CD4-positive, alpha-beta memory T cell (primary cell): Measurements from ENCODE around the gene IRAK1BP1. TPM values are rescaled to one million over a fixed set of nuclear protein-coding genes. Genes with fewer than 3 reads are reported as not detected.

ENCODE experiments used
- CTCF ChIA-PET: fragments of 350-600 bp; sonication (Branson Sonifier 250); formaldehyde crosslinking; loops from one replicate; lab custom pipeline; 2021; ENCODE audit warnings: inconsistent platforms; ENCODE audit not compliant: partially characterized antibody; lab: Charles Lee
- POLR2A ChIA-PET: fragments of 350-600 bp; sonication (Branson Sonifier 250); formaldehyde crosslinking; loops from one replicate; lab custom pipeline; 2021; ENCODE audit not compliant: partially characterized antibody; lab: Charles Lee
- DNase-seq, 5 donors: peaks; one replicate each; pipeline versions ENCODE4 v3.0.0 to v3.0.0-alpha.2; 2020 to 2022; ENCODE audit warnings: mixed read lengths in 1 of 5
- H3K27ac ChIP-seq: one replicate; pipeline ENCODE4 v1.7.0; 2013; ENCODE audit warnings: low read depth, low read length
- H3K27me3 ChIP-seq: 2 replicates; pipeline ENCODE4 v1.7.0; 2013; ENCODE audit warnings: mild to moderate bottlenecking, low read length, moderate library complexity; ENCODE audit not compliant: insufficient read depth
- H3K36me3 ChIP-seq: 2 replicates; pipeline ENCODE4 v1.7.0; 2013; ENCODE audit warnings: mild to moderate bottlenecking, low read length, moderate library complexity; ENCODE audit not compliant: insufficient read depth
- H3K4me1 ChIP-seq: 2 replicates; pipeline ENCODE4 v1.7.0; 2013; ENCODE audit warnings: mild to moderate bottlenecking, low read length, moderate library complexity; ENCODE audit not compliant: insufficient read depth
- H3K4me3 ChIP-seq, 2 donors: one replicate each; pipeline ENCODE4 v1.7.0; 2013; ENCODE audit warnings: low read length in 2 of 2, mild to moderate bottlenecking in 1 of 2
- H3K9me3 ChIP-seq, 2 donors: one replicate each; pipeline ENCODE4 v1.7.0; 2013; ENCODE audit warnings: low read length in 2 of 2, control low read depth in 1 of 2; ENCODE audit not compliant: control insufficient read depth in 1 of 2
- H3K27ac Mint-ChIP-seq, 7 donors: one replicate each; pipeline ENCODE4 v1.8.0; 2020 to 2021; ENCODE audit warnings: mixed read lengths in 7 of 7, mild to moderate bottlenecking in 6 of 7, inconsistent platforms in 3 of 7, moderate library complexity in 3 of 7
- H3K27me3 Mint-ChIP-seq, 2 donors: one replicate each; pipeline ENCODE4 v1.8.0; 2020 to 2021; ENCODE audit warnings: mixed read lengths in 2 of 2
- H3K36me3 Mint-ChIP-seq, 2 donors: one replicate each; pipeline ENCODE4 v1.8.0; 2020 to 2021; ENCODE audit warnings: mixed read lengths in 2 of 2, inconsistent platforms in 1 of 2, mild to moderate bottlenecking in 1 of 2
- H3K4me1 Mint-ChIP-seq, 4 donors: one replicate each; pipeline ENCODE4 v1.8.0; 2020 to 2021; ENCODE audit warnings: mixed read lengths in 4 of 4, mild to moderate bottlenecking in 1 of 4
- H3K4me3 Mint-ChIP-seq, 8 donors: one replicate each; pipeline ENCODE4 v1.8.0; 2020 to 2021; ENCODE audit warnings: mixed read lengths in 8 of 8, mild to moderate bottlenecking in 7 of 8, moderate library complexity in 6 of 8, inconsistent platforms in 3 of 8
- H3K9me3 Mint-ChIP-seq, 8 donors: one replicate each; pipeline ENCODE4 v1.8.0; 2020 to 2021; ENCODE audit warnings: mixed read lengths in 8 of 8, mild to moderate bottlenecking in 5 of 8, inconsistent platforms in 3 of 8, moderate library complexity in 1 of 8
- intact Hi-C: fragments of 100-400 bp; cut with micrococcal nuclease; formaldehyde crosslinking; loops from one replicate; pipeline ENCODE4 v1.15.1; 2023
- polyA plus RNA-seq, 2 donors: library from polyadenylated mRNA; unstranded; fragments of 300-500 nt; fragmentation: Illumina TruSeq; gene quantifications; one replicate each; pipeline ENCODE4 v1.2.3, GENCODE V29; 2021
- total RNA-seq, 2 experiments: library from RNA; stranded (reverse); gene quantifications; one replicate each; pipeline ENCODE4 v1.2.3, GENCODE V29; 2021

The IRAK1BP1 gene
- total and polyA plus RNA-seq, 4 experiments from 2014 or later = 1.5 to 3.2 (median 2.4) TPM

GRCh38 chr6:78942446-78942845 is 75.1 kb downstream of the IRAK1BP1 start:
- Histone ChIP-seq H3K27ac (no peak overlapping the region), H3K4me1 (no peaks in the 10 kb centered on the region), H3K27me3 (no peaks in the 10 kb centered on the region), H3K9me3 (no peaks in the 10 kb centered on the region), H3K36me3 (peaks cover 28% of the 10 kb centered on the region), H3K4me3 (no peak overlapping the region)
- peaks cover 64 to 68% of the 10 kb centered on the region in 2 donors for H3K36me3 Mint-ChIP-seq
- H3K9me3 Mint-ChIP-seq = peaks cover 0 to 1% (median 0%) of the 10 kb centered on the region in 8 donors
- no peak for DNase-seq
- H3K27me3 Mint-ChIP-seq = no peaks in the 10 kb centered on the region
- no peak overlapping the region for H3K27ac Mint-ChIP-seq
- ChIA-PET CTCF (no interaction called here), POLR2A (no interaction called here)
- no peak overlapping the region for H3K4me3 Mint-ChIP-seq
- H3K4me1 Mint-ChIP-seq = peaks cover 0 to 5% (median 0%) of the 10 kb centered on the region in 4 donors
- intact Hi-C loops = no loop called here

DNA sequence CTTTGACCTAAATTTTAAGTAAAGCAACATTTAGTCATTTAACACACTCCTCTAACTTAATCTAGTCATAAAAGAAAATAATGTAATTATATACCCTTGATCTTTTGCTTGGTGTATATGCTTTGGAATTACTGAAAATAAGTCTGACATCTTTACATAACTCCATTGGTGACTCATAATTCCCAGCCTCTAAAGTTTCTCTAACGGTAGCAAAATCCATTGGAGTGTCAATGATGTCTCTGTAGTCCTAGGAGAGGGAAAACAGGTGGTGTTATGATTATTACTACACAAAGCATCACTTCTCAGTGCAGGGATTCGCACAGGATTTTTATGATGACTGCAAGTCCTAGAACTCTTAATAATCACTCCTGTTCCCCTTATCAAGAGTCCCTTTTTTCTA is 80.2 kb downstream of the IRAK1BP1 start:
- Histone ChIP-seq H3K36me3 (peaks cover 50% of the 10 kb centered on the region), H3K9me3 (no peaks in the 10 kb centered on the region), H3K4me3 (no peak overlapping the region), H3K4me1 (no peaks in the 10 kb centered on the region), H3K27me3 (no peaks in the 10 kb centered on the region), H3K27ac (no peak overlapping the region)
- POLR2A ChIA-PET = no interaction called here
- Mint-ChIP-seq H3K27ac (no peak overlapping the region), H3K9me3 (peaks cover 0 to 19% (median 12%) of the 10 kb centered on the region in 8 donors), H3K36me3 (peaks cover 80% of the 10 kb centered on the region in 2 donors), H3K4me3 (no peak overlapping the region), H3K27me3 (no peaks in the 10 kb centered on the region), H3K4me1 (peaks cover 0 to 9% (median 0%) of the 10 kb centered on the region in 4 donors)
- CTCF ChIA-PET = no interaction called here
- no peak for DNase-seq
- intact Hi-C loops = no loop called here

DNA sequence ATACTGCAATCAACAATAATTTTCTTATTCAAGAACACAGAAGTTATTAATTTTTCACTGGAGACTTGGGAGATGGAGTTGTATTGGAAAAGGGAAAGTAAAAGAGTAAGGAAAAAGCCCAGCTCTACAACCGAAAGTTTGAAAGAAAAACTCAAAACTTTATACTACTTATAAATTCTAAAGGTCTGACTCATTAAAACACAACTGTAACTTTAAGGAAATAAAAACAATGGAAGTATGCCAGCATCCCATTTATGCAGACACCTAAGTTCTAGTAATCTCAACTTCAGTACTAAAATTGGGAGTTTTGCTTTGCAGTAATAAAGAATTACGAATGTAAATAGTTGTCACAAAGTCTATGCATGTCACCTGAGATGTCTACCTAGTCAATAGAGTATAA is 80.6 kb downstream of the IRAK1BP1 start:
- Mint-ChIP-seq H3K9me3 (peaks cover 0 to 23% (median 12%) of the 10 kb centered on the region in 8 donors), H3K4me3 (no peak overlapping the region), H3K27ac (no peak overlapping the region), H3K4me1 (peaks cover 0 to 9% (median 0%) of the 10 kb centered on the region in 4 donors), H3K36me3 (peaks cover 82 to 83% of the 10 kb centered on the region in 2 donors), H3K27me3 (no peaks in the 10 kb centered on the region)
- no peak overlapping the region for H3K4me3 ChIP-seq
- no peak overlapping the region for H3K27ac ChIP-seq
- ChIA-PET CTCF (no interaction called here), POLR2A (no interaction called here)
- no peaks in the 10 kb centered on the region for H3K27me3 ChIP-seq
- DNase-seq = no peak
- H3K36me3 ChIP-seq = peaks cover 53% of the 10 kb centered on the region
- intact Hi-C loops = no loop called here
- H3K4me1 ChIP-seq = no peaks in the 10 kb centered on the region
- no peaks in the 10 kb centered on the region for H3K9me3 ChIP-seq

DNA sequence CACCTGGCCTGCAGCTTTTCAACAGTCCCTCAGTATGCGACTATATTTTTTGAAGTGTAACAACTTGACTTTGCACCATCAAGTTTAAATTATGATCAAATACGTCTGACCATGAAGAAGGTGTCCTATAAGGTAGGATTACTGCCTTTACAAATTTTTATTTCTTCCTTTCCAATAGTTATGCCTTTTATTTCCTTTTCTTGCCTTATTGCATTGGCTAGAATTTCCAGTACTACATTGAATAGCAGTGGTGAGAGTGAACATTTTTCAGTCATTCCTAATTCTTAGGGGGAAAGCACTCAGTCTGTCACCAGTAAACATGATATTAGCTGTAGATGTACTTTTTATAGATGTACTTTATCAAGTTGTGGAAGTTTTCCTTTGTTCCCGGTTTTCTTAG is 81.4 kb downstream of the IRAK1BP1 start:
- peaks cover 54% of the 10 kb centered on the region for H3K36me3 ChIP-seq
- Mint-ChIP-seq H3K27ac (peak overlapping the region in 3 of 7 donors; percentile 12 to 31 (median 13)), H3K4me1 (peaks cover 0 to 5% (median 0%) of the 10 kb centered on the region in 4 donors), H3K36me3 (peaks cover 85 to 86% of the 10 kb centered on the region in 2 donors), H3K9me3 (peaks cover 0 to 27% (median 14%) of the 10 kb centered on the region in 8 donors), H3K4me3 (no peak overlapping the region), H3K27me3 (no peaks in the 10 kb centered on the region)
- no peak for DNase-seq
- POLR2A ChIA-PET = no interaction called here
- no peaks in the 10 kb centered on the region for H3K27me3 ChIP-seq
- no peak overlapping the region for H3K4me3 ChIP-seq
- intact Hi-C loops = no loop called here
- H3K27ac ChIP-seq = no peak overlapping the region
- CTCF ChIA-PET = no interaction called here
- H3K9me3 ChIP-seq = no peaks in the 10 kb centered on the region
- H3K4me1 ChIP-seq = no peaks in the 10 kb centered on the region

DNA sequence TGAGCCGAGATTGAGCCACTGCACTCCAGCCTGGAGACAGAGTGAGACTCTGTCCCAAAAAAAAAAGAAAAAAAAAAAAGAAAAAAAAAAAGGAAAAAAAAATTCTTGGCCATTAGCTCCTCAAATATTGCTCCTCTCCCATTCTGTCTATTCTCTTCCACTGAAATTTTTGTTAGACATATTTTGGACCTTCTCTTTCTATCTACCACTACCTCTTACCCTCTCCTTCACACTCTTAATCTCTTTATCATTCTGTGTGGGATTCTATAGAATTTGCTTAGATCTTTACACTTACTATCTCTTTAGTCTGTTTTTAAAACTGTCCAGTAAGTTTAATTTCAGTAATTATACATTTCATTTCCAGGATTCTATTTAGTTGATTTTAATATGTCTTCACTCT is 85.0 kb downstream of the IRAK1BP1 start:
- Mint-ChIP-seq H3K27me3 (no peaks in the 10 kb centered on the region), H3K36me3 (peaks cover 83 to 88% of the 10 kb centered on the region in 2 donors), H3K4me3 (peak overlapping the region in 1 of 8 donors; percentile 14), H3K27ac (peak overlapping the region in 1 of 7 donors; percentile 3), H3K4me1 (peaks cover 0 to 4% (median 0%) of the 10 kb centered on the region in 4 donors), H3K9me3 (peaks cover 0 to 27% (median 14%) of the 10 kb centered on the region in 8 donors)
- no peak overlapping the region for H3K4me3 ChIP-seq
- ChIA-PET CTCF (no interaction called here), POLR2A (no interaction called here)
- intact Hi-C loops = no loop called here
- no peak for DNase-seq
- H3K27ac ChIP-seq = no peak overlapping the region
- H3K4me1 ChIP-seq = no peaks in the 10 kb centered on the region
- no peaks in the 10 kb centered on the region for H3K9me3 ChIP-seq
- no peaks in the 10 kb centered on the region for H3K27me3 ChIP-seq
- peaks cover 58% of the 10 kb centered on the region for H3K36me3 ChIP-seq

Other genes starting within 250 kb of the IRAK1BP1 start
- gene PHIP, start 210.7 kb downstream of the IRAK1BP1 start, total RNA-seq = 10 to 100 TPM; 45.2 to 46.8 TPM
- gene PHIP, start 210.7 kb downstream of the IRAK1BP1 start, polyA plus RNA-seq = 10 to 100 TPM; 10.5 to 14.1 TPM